Measurements from ENCODE around the gene BIRC6.

- no peak for TF ChIP-seq CTCF (IDR thresholded peaks at IDR 0.05; ENCODE audit: low read depth, low read length, poor library complexity, severe bottlenecking)
- no peak for TF ChIP-seq EZH2phosphoT487 (IDR thresholded peaks at IDR 0.05; ENCODE audit: borderline replicate concordance, low read length)
These were observed 89.5 kb downstream of the BIRC6 start for GRCh38 chr2:32446369-32446768.
